Activated CD4-positive, alpha-beta T cell treated with anti-CD3 and anti-CD28 coated beads for 24 hours (primary cell): ENCODE data around the gene LAMC2.
"Not testable (repeated sequence)": the region's sequence is repeated elsewhere in the genome, so short reads cannot be mapped to it uniquely, and the experiment has no call there.

Source experiments
- DNase-seq, 2 donors: peaks; one replicate each; pipeline ENCODE4 v3.0.0-alpha.2; 2020; ENCODE audit warnings: low read depth in 2 of 2

The LAMC2 gene

DNA sequence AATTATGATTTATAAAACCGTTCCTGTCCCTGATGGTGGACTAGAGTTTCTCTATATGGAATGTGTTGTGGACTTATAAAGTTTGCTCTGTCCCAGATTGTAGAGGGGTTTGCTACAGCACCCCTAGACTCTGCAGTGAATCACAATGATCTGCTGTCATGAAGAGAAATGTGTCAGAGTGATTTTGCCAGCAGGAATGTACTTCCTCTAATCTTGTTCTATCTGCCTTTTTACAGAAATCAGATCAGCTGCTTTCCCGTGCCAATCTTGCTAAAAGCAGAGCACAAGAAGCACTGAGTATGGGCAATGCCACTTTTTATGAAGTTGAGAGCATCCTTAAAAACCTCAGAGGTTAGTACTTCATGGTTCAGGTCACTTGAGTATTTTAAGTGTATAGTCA is 52.0 kb downstream of the LAMC2 start:
- DNase-seq: no peak

DNA sequence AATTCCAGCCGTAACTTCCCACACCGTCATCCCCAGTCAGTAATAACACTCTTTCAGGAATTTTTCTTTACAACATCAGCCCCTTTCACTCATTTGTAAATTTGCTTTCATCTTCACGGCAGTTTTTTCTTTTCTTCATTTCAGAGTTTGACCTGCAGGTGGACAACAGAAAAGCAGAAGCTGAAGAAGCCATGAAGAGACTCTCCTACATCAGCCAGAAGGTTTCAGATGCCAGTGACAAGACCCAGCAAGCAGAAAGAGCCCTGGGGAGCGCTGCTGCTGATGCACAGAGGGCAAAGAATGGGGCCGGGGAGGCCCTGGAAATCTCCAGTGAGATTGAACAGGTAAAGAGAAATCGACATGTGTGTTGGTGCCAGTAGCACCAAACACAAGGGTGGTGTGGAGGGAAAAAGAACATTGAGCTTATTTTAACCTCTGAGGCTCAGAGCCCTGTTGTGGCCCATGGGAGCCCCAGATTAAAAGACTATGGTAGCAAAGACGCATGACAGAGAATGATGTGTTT is 53.2 kb downstream of the LAMC2 start:
- no peak for DNase-seq

DNA sequence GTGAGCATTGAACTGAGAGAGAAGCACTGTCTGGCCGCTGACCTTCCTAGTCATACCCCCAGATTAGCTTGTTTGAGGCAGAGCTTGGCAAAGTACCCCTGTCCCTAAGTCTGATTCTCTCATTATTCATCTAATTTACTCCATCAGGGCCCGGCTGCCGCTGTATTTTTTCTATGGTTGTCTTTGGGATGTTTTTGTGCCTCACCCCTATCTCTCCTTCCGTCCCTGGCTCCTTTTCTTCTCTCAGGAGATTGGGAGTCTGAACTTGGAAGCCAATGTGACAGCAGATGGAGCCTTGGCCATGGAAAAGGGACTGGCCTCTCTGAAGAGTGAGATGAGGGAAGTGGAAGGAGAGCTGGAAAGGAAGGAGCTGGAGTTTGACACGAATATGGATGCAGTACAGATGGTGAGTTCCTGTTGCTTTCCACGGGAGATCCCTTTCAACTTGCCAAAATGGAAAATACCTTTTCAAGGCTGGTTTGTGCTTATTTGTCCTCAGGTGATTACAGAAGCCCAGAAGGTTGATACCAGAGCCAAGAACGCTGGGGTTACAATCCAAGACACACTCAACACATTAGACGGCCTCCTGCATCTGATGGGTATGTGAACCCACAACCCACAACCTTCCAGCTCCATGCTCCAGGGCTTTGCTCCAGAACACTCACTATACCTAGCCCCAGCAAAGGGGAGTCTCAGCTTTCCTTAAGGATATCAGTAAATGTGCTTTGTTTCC is 53.9 kb downstream of the LAMC2 start:
- DNase-seq: no peak

DNA sequence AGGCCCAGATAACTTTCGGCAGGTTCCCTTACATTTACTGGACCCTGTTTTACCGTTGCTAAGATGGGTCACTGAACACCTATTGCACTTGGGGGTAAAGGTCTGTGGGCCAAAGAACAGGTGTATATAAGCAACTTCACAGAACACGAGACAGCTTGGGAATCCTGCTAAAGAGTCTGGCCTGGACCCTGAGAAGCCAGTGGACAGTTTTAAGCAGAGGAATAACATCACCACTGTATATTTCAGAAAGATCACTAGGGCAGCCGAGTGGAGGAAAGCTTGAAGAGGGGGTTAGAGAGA is 54.4 kb downstream of the LAMC2 start:
- DNase-seq: no peak

DNA sequence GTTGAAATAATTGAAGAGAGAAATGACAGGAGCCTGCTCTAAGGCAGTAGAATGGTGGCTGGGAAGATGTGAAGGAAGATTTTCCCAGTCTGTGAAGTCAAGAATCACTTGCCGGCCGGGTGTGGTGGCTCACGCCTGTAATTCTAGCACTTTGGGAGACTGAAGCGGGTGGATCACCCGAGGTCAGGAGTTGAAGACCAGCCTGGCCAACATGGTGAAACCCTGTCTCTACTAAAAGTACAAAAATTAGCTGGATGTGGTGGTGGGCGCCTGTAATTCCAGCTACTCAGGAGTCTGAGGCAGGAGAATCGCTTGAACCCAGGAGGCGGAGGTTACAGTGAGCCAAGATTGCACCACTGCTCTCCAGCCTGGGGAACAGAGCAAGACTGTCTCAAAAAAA is 54.8 kb downstream of the LAMC2 start:
- not testable (repeated sequence) for DNase-seq

DNA sequence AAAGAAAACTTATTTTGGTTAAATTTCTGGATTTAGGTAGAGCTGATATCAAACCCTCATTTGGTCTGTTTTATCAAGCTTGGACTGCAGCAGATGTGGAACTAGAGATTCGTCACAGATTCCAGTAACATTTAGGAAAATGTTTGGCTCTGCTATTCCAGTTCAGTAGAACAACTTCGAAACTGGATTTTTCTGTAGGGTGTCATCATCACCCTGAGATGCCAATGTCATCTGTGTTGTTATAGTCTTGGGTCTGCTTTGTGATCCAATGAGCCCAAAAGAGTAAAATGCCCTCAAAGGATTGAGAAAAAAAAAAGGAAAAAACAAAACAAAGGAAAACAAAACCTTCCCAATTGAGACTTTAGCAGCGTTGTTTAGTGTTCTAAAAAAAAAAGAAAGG is 55.4 kb downstream of the LAMC2 start:
- DNase-seq: no peak

DNA sequence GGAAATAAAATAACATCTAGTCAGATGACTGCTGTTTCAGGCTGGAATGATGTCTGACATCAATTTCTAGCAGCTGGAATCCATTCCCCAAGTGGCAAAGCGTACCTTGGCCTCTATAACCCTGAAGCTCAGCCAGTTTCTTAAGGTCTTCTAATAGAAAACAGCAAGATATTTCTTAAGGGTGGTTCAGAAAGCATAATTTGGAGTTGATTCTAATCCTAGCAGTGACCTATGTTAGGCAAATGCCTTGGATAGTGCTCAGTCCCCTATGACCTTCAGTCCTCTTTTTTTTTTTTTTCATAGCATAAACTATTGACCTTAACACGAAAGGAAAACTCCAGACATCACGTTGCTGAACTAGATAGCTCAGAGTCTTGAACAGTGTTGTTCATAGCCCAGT is 56.5 kb downstream of the LAMC2 start:
- DNase-seq: no peak

DNA sequence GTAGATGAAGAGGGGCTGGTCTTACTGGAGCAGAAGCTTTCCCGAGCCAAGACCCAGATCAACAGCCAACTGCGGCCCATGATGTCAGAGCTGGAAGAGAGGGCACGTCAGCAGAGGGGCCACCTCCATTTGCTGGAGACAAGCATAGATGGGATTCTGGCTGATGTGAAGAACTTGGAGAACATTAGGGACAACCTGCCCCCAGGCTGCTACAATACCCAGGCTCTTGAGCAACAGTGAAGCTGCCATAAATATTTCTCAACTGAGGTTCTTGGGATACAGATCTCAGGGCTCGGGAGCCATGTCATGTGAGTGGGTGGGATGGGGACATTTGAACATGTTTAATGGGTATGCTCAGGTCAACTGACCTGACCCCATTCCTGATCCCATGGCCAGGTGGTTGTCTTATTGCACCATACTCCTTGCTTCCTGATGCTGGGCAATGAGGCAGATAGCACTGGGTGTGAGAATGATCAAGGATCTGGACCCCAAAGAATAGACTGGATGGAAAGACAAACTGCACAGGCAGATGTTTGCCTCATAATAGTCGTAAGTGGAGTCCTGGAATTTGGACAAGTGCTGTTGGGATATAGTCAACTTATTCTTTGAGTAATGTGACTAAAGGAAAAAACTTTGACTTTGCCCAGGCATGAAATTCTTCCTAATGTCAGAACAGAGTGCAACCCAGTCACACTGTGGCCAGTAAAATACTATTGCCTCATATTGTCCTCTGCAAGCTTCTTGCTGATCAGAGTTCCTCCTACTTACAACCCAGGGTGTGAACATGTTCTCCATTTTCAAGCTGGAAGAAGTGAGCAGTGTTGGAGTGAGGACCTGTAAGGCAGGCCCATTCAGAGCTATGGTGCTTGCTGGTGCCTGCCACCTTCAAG is 57.3 kb downstream of the LAMC2 start:
- no peak for DNase-seq

DNA sequence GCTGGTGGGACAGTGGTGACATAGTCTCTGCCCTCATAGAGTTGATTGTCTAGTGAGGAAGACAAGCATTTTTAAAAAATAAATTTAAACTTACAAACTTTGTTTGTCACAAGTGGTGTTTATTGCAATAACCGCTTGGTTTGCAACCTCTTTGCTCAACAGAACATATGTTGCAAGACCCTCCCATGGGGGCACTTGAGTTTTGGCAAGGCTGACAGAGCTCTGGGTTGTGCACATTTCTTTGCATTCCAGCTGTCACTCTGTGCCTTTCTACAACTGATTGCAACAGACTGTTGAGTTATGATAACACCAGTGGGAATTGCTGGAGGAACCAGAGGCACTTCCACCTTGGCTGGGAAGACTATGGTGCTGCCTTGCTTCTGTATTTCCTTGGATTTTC is 58.4 kb downstream of the LAMC2 start:
- DNase-seq: no peak

DNA sequence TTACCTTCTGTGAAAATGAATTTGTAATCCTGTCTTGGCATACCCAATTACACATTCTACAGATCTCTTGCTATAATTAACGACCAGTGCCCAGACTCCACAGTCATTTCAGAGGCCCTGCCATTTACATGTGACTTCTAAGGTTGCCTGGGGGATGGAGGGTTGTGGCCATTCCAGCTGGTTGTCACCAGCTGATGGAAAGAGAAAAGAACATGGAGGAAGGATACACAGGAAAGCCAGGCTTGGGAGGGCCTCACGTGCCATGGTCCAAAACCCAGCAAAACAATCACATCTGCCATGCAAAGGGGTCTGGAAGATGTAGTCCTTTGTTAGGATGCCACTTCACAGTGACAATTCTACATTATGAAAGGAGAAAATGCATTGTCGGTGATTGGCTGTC is 59.3 kb downstream of the LAMC2 start:
- no peak for DNase-seq

DNA sequence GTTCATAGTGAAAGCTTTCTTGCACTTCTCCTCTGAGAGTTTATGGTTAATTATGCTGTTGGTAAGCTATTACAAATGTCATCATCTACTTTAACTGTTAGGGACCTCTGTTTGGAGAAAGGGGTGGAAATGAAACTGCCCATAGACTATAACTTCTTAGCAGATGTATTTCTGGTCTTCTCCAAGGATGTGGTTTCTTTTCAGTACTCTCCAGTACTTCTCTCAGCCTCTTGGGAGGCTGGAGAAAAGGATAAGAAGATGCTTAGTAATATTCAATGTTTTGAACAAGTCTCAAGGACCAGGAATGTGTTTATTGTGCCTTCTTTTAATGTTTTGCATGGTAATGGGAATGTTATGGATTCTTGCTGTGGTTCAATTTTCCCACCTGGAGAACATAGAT is 60.4 kb downstream of the LAMC2 start:
- DNase-seq: no peak

DNA sequence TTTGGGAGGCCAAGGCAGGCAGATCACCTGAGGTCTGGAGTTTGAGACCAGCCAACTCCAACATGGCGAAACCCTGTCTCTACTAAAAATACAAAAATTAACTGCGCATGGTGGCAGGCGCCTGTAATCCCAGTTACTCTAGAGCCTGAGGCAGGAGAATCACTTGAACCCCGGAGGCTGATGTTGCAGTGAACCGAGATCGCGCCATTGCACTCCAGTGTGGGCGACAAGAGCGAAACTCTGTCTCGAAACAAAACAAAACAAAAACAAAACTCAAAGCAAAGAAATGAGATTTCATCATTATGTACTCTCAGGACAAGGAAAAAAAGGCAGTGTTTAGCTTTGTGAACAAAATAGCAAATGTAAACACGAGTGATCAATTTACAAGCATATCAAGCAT is 61.0 kb downstream of the LAMC2 start:
- no peak for DNase-seq

DNA sequence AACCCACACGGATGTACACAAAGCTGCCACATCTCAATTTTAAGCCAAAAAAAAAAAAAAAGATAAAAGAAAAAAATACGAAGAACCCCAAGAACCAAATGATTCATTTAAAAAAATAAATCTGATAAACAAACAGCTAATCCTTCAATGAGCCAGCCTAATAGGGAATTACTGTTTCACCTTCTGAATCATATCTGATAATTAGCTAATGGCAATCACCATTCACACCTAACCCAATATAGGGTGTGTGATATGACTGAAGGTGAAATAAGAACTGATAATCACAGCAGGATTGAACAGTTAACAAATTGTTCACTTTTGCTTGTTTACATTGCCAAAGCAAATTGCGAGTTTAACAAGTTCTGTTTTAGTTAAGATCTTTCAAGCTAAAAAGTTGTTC is 61.4 kb downstream of the LAMC2 start:
- DNase-seq: no peak

DNA sequence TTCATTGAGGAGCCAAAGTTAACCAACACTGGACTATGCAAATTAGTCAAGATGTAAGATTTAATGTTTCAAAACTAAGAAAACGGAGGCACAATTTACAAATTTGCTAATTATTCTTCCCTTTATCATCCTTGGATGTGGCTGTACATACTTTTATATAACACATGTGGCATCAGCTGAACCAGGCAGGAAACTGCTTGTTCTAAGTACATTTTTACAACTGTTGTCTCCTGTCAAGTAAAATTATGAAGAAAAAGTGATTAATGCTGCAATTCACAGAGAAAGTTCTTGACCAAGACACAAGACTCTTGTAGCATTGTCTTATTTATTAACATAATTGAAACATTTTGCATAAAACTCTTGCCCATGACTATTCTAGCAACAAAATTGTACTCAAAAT is 61.9 kb downstream of the LAMC2 start:
- no peak for DNase-seq

DNA sequence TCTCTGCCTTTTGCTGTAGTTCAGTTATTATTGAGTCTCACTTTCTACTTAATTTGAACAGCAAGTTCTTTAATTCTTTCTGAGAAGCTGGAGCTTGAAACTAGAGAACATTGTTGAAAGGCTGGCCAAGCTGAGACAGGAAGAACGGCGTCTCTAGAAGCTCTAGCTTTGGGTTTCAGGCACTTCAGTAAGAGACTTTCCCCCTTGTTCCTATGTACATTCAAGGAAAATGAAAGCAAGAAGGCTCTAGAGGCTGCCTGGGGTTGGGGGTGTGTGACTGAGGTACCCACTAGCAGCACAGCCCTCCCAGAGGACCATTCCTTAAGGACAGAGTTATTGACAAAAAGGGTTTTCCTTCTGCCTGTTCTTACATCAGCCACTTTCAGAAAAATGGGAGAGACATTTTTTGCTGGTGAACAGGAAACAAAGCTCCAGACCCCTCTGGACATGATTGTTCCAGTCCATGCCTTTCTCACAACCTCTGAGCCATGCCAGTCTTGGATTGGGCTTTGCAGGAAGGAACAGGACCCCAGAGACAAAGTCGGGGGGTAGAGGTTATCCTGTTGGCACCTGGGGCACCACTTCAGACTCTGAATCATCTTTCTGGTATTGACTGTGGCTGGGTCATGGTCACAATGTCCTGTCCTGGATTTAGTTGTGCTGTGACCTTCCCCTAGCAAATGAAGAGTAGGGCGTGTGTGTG is 63.1 kb downstream of the LAMC2 start:
- no peak for DNase-seq

DNA sequence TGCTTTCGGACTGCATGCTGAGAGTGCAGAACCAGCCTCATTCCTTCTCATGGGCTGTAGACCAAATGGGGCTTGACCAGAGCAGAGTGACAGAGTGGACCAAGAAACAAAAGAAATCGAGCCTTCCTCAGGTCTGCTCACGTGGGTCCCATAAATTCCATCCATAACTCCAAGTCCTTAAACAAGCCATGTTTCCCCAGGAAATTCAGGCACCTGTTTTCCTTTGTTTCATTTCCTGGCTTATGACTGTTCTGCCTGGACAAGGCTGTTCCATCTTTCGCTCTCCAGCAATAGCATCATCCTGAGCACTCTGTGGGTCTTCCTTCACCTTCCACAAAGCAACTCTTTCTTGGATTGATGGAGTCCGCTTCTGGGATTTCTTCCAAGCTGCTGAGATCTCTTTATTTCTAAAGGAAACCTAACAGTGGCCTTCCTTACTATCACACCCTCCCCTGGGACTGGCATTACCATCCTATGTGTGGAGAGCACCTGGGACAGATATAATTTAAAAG is 63.9 kb downstream of the LAMC2 start:
- no peak for DNase-seq

DNA sequence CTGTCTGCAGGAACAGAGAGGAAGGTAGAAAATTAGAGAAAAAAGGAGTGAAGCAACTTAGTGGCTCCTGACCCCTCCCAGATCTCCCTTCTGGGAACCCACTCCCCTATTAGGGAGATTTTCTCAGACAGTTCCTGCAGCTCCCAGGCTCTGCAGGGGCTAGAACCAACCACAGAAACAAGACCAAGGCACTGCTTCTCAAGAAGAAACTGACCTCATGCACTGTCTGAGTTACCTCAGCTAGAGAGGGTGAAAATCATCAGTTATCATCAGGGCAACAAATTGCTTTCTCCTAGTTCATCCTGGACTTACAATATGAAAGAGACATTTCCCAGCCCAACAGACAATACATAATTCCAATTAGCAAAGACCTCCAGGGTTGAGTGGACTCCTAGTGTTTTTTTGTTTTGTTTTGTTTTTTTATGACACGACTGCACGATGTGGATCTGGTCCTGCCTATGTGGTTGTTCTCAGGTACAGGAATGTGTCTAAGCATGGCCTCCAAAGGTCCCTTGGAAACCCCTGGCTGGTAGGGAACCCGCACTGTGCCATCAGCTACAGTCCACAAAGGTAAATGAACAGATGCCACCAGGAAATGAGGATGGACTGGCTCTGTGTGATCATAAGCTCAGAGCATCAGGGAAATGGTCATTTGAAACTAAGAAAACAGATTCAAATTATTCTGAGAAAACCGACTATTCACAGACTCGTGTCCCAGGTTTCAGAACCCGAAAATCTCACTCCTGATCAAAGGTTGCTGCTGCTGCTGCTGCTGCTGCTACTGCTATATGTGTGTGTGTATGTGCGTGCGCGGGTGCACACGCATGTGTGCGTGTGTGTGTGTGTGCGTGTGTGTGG is 65.3 kb downstream of the LAMC2 start:
- DNase-seq: no peak

DNA sequence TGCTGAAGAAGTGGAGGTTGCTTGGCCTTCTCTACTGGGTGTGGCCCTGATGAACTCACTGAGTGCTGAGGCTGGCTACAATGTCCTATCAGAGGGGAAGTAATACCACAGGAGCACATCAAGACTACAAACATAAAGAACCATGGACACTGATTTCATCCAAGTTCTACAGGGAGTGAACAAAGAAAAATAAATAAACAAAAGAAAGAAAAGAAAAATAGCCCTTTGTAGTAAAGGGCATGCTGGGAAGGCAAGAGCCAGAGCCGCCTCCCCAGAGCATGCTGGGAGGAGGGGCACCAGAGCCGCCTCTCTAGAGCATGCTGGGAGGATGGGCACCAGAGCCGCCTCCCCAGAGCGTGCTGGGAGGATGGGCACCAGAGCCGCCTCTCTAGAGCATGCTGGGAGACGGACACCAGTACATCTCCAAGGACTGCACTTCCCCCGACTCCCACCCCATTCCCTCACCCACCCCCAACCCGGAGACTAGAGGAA is 65.9 kb downstream of the LAMC2 start:
- no peak for DNase-seq

DNA sequence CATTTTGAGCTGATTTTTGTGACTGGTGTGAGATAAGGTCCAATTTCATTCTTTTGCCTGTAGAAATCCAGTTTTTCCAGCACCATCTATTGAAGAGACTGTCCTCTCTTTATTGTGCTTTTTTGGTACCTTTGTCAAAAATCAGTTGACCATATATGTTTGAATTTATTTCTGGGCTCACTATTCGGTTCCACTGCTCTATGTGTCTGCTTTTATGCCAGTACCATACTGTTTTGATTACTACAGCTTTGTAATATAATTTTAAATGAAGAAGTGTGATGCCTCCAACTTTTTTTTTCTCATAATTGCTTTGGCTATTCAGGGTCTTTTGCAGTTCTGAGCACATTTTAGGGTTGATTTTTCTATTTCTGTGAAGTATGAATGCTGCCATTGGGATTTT is 69.0 kb downstream of the LAMC2 start:
- DNase-seq: no peak

DNA sequence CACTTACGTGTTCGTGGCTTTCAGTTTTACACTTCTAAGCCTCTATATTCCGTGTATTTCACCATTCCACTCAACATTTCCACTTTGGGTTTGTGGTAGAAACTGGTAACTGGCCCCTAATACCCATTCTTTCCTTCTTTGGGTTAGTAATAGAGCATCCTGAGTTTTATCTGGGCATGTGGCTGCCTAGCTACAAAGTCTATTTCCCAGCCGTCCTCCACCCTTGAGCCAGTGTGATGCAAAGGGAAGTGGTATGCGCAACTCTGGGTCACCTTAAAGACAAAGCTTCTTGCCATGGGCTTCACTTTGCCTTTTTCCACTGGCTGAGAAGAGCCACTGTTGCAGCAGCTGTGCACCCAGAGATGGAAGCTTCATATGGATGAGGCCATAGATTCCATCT is 73.9 kb downstream of the LAMC2 start:
- no peak for DNase-seq

DNA sequence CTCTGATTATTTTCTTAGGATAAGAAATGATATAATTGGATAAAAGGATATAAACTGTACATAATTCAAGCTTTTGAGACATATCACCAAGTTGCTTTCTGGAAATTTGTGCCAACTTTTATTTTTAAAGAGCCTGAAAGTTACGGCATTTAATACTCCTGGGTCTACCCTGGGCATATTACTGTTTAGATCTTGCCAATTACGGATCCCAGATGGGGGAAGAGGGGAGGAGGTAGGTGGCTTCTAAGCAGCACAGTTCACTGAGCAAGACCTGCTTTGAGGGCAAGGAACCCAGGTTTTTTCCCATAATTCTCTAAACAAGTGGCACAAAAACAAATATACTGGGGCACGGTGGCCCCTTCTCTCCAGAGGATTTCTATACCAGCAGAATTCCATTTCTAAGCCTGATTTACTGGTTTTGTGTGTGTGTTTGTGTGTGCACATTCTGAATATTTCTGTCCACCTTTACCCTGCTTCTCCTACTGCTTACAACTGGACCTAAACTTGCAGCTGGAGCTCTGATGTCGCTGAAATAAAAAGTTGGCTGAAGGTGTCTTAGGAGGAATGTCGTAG is 76.7 kb downstream of the LAMC2 start:
- DNase-seq: no peak
